Esophagus squamous epithelium (tissue), 4 donors: Measurements from ENCODE around the gene PEDS1.

ENCODE experiments used
- CTCF ChIP-seq, 6 experiments: fragments of 450-650 bp in 4 of 6; fragments of 200-600 bp in 2 of 6; sonication (generic) in 2 of 6; IDR thresholded peaks; one replicate each; pipeline ENCODE4 v1.5.1; 2016 to 2019; ENCODE audit warnings: antibody characterized with exemption in 6 of 6, mild to moderate bottlenecking in 4 of 6, moderate library complexity in 4 of 6
- POLR2A ChIP-seq, 4 donors: fragments of 450-650 bp; IDR thresholded peaks; one replicate each; pipeline ENCODE4 v1.6.1; 2017; ENCODE audit warnings: antibody characterized with exemption in 4 of 4, mild to moderate bottlenecking in 4 of 4, moderate library complexity in 3 of 4

- no peak for TF ChIP-seq CTCF (IDR thresholded peaks at IDR 0.05)
- TF ChIP-seq POLR2A (IDR thresholded peaks at IDR 0.05): no peak
Measured at GRCh38 chr20:50185426-50185825, 31.9 kb upstream of the PEDS1 start.
